ENCODE data around the gene RIN3.

DNA sequence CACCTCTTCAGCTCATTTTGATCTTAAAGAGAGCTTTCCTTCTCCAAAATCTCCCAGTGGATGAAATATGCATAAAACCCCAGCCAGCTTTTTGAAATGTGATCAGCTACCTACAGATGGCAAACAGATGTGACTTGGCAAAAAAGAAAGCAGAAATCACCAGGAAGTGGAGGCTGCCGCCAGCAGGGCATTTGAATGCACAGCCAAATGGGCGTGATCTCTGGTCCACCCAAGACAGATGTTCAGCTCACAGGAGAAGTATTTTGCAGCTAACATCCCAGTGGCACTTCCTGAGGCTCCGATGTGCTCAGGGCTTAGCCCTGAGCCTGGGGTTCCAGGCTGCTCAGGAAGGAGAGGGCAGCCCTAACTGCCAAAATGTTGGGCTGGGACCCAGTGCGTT, 156.6 kb downstream of the RIN3 start:
- TF ChIP-seq, protein P1, sequence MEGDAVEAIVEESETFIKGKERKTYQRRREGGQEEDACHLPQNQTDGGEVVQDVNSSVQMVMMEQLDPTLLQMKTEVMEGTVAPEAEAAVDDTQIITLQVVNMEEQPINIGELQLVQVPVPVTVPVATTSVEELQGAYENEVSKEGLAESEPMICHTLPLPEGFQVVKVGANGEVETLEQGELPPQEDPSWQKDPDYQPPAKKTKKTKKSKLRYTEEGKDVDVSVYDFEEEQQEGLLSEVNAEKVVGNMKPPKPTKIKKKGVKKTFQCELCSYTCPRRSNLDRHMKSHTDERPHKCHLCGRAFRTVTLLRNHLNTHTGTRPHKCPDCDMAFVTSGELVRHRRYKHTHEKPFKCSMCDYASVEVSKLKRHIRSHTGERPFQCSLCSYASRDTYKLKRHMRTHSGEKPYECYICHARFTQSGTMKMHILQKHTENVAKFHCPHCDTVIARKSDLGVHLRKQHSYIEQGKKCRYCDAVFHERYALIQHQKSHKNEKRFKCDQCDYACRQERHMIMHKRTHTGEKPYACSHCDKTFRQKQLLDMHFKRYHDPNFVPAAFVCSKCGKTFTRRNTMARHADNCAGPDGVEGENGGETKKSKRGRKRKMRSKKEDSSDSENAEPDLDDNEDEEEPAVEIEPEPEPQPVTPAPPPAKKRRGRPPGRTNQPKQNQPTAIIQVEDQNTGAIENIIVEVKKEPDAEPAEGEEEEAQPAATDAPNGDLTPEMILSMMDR (IDR thresholded peaks at IDR 0.05): no peak
- TF ChIP-seq POLR2AphosphoS5 (IDR thresholded peaks at IDR 0.05): no peak
- no peak for TF ChIP-seq POLR2A (IDR thresholded peaks at IDR 0.05)

Data from prostate gland (tissue), 2 donors.